Left ventricle myocardium inferior (tissue), 1 donor: ENCODE measurements around the gene OR8B4. TPM values are rescaled to one million over a fixed set of nuclear protein-coding genes. Genes with fewer than 3 reads are reported as not detected.
"Not testable (repeated sequence)": the region's sequence is repeated elsewhere in the genome, so short reads cannot be mapped to it uniquely, and the experiment has no call there.

Experiments
- DNase-seq: peaks from one replicate; pipeline ENCODE4 v3.0.0-alpha.2; 2020
- H3K27ac ChIP-seq: fragments of 200-600 bp; replicated peaks from 2 replicates; pipeline ENCODE4 v1.8.0; 2021
- H3K27me3 ChIP-seq: fragments of 200-600 bp; 2 replicates; pipeline ENCODE4 v1.8.0; 2021; ENCODE audit warnings: low read depth
- H3K36me3 ChIP-seq: fragments of 200-600 bp; 2 replicates; pipeline ENCODE4 v1.8.0; 2021
- H3K4me1 ChIP-seq: fragments of 200-600 bp; 2 replicates; pipeline ENCODE4 v1.8.0; 2021
- H3K4me3 ChIP-seq: fragments of 200-600 bp; 2 replicates; pipeline ENCODE4 v1.8.0; 2021; ENCODE audit warnings: mild to moderate bottlenecking, moderate library complexity
- H3K9me3 ChIP-seq: fragments of 200-600 bp; replicated peaks from 2 replicates; pipeline ENCODE4 v1.8.0; 2021
- CTCF ChIP-seq: fragments of 200-600 bp; IDR thresholded peaks from 2 replicates; pipeline ENCODE4 v1.8.0; 2021; ENCODE audit warnings: antibody characterized with exemption, mild to moderate bottlenecking, borderline replicate concordance
- intact Hi-C: fragments of 100-400 bp; cut with micrococcal nuclease; formaldehyde crosslinking; loops from one replicate; pipeline ENCODE4 v1.11.0; 2022
- total RNA-seq: library from RNA; stranded (reverse); fragmentation: NEBNext Ultra II Directional; extraction: Animal tissue kit (Norgen Biotek cat#: 25700); gene quantifications from one replicate; pipeline ENCODE4 v1.2.1, GENCODE V29; 2021
- donor health status: DM: no; HTN: yes; CAD: no; lungs with severe emphysema.

Gene OR8B4
- total RNA-seq, 1 donor from 2014 or later = not detected

DNA sequence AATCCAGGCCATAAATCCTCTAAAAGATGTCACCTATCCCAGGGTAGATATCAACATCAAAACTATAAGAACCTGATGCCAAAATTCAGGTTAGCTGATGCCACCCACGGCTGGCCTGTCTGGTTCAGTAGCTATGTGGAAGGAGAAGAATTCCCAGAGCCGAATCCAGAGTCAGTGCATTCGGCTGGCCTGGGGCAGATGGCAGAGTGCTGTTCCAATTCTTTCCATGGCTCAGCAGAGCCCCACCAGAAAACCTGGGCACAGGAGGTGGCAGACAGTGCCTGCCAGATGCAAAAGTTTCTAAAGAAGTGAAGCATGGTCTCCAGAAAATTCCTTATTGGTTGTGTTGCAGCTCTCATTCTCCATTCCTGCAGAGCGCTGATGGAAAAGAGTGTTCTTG, 40.7 kb upstream of the OR8B4 start:
- intact Hi-C loops = no loop called here
- no peak for DNase-seq
- Histone ChIP-seq H3K27me3 (no peaks in the 10 kb centered on the region), H3K4me1 (peaks cover 3% of the 10 kb centered on the region), H3K9me3 (no peaks in the 10 kb centered on the region), H3K4me3 (no peak overlapping the region), H3K27ac (no peak overlapping the region), H3K36me3 (no peaks in the 10 kb centered on the region)
- TF ChIP-seq CTCF = no peak

- no peaks in the 10 kb centered on the region for H3K36me3 ChIP-seq
- TF ChIP-seq CTCF = no peak
- intact Hi-C loops = no loop called here
- H3K27ac ChIP-seq = no peak overlapping the region
- no peaks in the 10 kb centered on the region for H3K9me3 ChIP-seq
- H3K4me3 ChIP-seq = no peak overlapping the region
- H3K27me3 ChIP-seq = no peaks in the 10 kb centered on the region
- no peaks in the 10 kb centered on the region for H3K4me1 ChIP-seq
- no peak for DNase-seq
Measured at GRCh38 chr11:124463990-124464389, 39.3 kb upstream of the OR8B4 start.

DNA sequence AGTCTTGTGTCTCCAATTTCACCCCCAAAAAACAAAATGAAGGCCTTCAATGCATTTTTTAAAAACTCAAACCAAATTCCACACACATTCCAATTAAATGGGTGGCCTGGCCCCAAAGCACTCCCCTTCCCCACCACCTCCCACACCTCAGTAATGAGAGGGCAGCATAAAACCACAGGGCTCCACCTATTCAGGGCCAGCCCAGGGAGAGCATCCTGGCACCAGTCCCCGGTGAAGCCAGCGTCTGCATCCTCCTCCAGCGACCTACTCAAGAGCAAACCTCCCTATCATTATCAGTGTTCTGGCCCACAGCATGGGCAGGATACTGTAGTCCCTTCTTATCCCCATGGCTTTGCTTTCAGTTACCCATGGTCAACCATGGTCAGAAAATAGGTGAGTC, 38.7 kb upstream of the OR8B4 start:
- Histone ChIP-seq H3K27me3 (no peaks in the 10 kb centered on the region), H3K4me1 (no peaks in the 10 kb centered on the region), H3K27ac (no peak overlapping the region), H3K36me3 (no peaks in the 10 kb centered on the region), H3K9me3 (no peaks in the 10 kb centered on the region), H3K4me3 (no peak overlapping the region)
- DNase-seq = no peak
- intact Hi-C loops = no loop called here
- TF ChIP-seq CTCF = no peak

DNA sequence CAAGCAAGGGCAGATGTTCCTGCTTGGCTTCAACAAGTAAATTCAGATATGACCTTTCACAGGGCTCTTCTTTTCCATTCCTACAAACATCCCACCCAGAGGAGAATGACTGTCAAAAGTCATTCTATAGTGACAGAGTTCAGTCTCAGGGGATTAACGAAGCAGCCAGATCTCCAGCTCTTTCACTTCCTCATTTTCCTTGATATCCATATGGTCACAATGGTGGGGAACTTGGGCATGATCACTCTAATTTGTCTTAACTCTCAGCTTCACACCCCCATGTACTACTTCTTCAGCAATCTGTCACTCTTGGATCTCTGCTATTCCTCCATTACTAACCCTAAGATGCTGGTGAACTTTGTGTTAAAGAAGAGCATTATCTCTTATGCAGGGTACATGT, 35.8 kb upstream of the OR8B4 start:
- no peak overlapping the region for H3K4me3 ChIP-seq
- H3K36me3 ChIP-seq = no peaks in the 10 kb centered on the region
- H3K9me3 ChIP-seq = no peaks in the 10 kb centered on the region
- H3K27me3 ChIP-seq = no peaks in the 10 kb centered on the region
- H3K27ac ChIP-seq = no peak overlapping the region
- no peak for DNase-seq
- no peak for TF ChIP-seq CTCF
- no peaks in the 10 kb centered on the region for H3K4me1 ChIP-seq
- intact Hi-C loops = no loop called here

DNA sequence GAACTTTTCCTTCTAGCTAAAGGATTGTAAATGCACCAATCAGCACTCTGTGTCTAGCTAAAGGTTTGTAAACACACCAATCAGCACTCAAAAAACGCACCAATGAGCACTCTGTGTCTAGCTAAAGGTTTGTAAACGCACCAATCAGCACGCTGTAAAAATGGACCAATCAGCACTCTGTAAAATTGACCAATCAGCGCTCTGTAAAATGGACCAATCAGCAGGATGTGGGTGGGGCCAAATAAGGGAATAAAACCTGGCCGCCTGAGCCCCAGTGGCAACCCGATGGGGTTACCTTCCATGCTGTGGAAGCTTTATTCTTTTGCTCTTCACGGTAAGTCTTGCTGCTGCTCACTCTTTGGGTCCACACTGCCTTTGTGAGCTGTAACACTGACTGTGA, 34.7 kb upstream of the OR8B4 start:
- intact Hi-C loops, H3K4me3 ChIP-seq, DNase-seq, H3K27ac ChIP-seq, H3K27me3 ChIP-seq, H3K4me1 ChIP-seq, H3K9me3 ChIP-seq, H3K36me3 ChIP-seq: not testable (repeated sequence)

GRCh38 chr11:124454552-124454951, 29.9 kb upstream of the OR8B4 start:
- intact Hi-C loops = no loop called here
- Histone ChIP-seq H3K27ac (no peak overlapping the region), H3K4me1 (no peaks in the 10 kb centered on the region), H3K4me3 (no peak overlapping the region), H3K9me3 (peaks cover 31% of the 10 kb centered on the region), H3K27me3 (no peaks in the 10 kb centered on the region), H3K36me3 (no peaks in the 10 kb centered on the region)
- no peak for TF ChIP-seq CTCF
- DNase-seq = no peak
